Measurements from ENCODE around the gene ADH6. TPM values are rescaled to one million over a fixed set of nuclear protein-coding genes. Genes with fewer than 3 reads are reported as not detected.

ADH6 gene
- total and polyA plus RNA-seq, 8 donors: 0.04 to 2.2 (median 0.47) TPM

GRCh38 chr4:99215521-99215920 lies 3.5 kb downstream of the ADH6 start:
- WGBS, 2 donors: 89 to 93% methylated on average over 3 of the region's 3 CpGs
- FAIRE-seq (no peak), DNase-seq (no peak), ATAC-seq (no peak)
- no peaks in the 10 kb centered on the region for H3K9me3 ChIP-seq
- H3K36me3 ChIP-seq: no peaks in the 10 kb centered on the region
- no peak overlapping the region for H3K4me3 ChIP-seq
- TF ChIP-seq, protein P1, sequence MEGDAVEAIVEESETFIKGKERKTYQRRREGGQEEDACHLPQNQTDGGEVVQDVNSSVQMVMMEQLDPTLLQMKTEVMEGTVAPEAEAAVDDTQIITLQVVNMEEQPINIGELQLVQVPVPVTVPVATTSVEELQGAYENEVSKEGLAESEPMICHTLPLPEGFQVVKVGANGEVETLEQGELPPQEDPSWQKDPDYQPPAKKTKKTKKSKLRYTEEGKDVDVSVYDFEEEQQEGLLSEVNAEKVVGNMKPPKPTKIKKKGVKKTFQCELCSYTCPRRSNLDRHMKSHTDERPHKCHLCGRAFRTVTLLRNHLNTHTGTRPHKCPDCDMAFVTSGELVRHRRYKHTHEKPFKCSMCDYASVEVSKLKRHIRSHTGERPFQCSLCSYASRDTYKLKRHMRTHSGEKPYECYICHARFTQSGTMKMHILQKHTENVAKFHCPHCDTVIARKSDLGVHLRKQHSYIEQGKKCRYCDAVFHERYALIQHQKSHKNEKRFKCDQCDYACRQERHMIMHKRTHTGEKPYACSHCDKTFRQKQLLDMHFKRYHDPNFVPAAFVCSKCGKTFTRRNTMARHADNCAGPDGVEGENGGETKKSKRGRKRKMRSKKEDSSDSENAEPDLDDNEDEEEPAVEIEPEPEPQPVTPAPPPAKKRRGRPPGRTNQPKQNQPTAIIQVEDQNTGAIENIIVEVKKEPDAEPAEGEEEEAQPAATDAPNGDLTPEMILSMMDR (IDR thresholded peaks at IDR 0.05): no peak
- H3K27me3 ChIP-seq: no peaks in the 10 kb centered on the region
- intact Hi-C loops (cut with DNase I): no loop called here
- no peak overlapping the region for H3K27ac ChIP-seq
- peaks cover 4 to 12% (median 10%) of the 10 kb centered on the region in 3 donors for H3K4me1 ChIP-seq

- intact Hi-C loops (cut with DNase I): no loop called here
- ATAC-seq (no peak), DNase-seq (no peak), FAIRE-seq (no peak)
- TF ChIP-seq, protein P1 (IDR thresholded peaks at IDR 0.05): no peak
- Histone ChIP-seq H3K4me3 (no peak overlapping the region), H3K27ac (no peak overlapping the region), H3K36me3 (no peaks in the 10 kb centered on the region), H3K4me1 (peaks cover 0 to 15% (median 9%) of the 10 kb centered on the region in 3 donors), H3K9me3 (no peaks in the 10 kb centered on the region), H3K27me3 (no peaks in the 10 kb centered on the region)
These were observed 8.3 kb downstream of the ADH6 start for GRCh38 chr4:99210789-99211188.

DNA sequence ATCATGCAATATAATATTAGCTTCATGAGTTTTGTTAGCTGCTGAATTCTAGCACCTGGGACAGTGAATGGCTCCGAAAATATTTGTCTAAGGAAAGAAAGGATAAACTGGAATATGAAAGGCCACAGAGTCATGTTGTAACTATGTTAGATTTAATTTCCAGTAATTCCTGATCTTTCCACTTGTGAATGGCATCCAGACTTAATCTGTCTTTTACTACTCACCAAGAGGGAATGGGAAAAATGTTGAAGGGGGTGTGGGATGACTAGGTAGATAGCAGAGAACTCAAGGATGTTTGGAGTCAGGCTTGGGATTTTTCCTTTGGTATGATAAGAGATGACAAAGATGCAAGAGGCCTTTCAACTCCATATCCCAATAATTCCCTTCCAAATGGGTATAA lies 9.4 kb downstream of the ADH6 start:
- TF ChIP-seq, protein P1 (IDR thresholded peaks at IDR 0.05): no peak
- no peaks in the 10 kb centered on the region for H3K36me3 ChIP-seq
- DNase-seq (no peak), FAIRE-seq (no peak), ATAC-seq (no peak)
- H3K9me3 ChIP-seq: no peaks in the 10 kb centered on the region
- H3K27me3 ChIP-seq: no peaks in the 10 kb centered on the region
- H3K4me3 ChIP-seq: no peak overlapping the region
- peaks cover 0 to 15% (median 9%) of the 10 kb centered on the region in 3 donors for H3K4me1 ChIP-seq
- intact Hi-C loops (cut with DNase I): no loop called here
- 88 to 92% methylated on average over 1 of the region's 1 CpG for WGBS, 2 donors
- no peak overlapping the region for H3K27ac ChIP-seq

GRCh38 chr4:99208719-99209075 lies 10.3 kb downstream of the ADH6 start:
- H3K27me3 ChIP-seq: no peaks in the 10 kb centered on the region
- no peak for DNase-seq
- TF ChIP-seq, protein P1 (IDR thresholded peaks at IDR 0.05): no peak
- H3K36me3 ChIP-seq: no peaks in the 10 kb centered on the region
- H3K27ac ChIP-seq: no peak overlapping the region
- peaks cover 0 to 15% (median 9%) of the 10 kb centered on the region in 3 donors for H3K4me1 ChIP-seq
- WGBS, 2 donors: 43 to 45% methylated on average over 2 of the region's 2 CpGs
- intact Hi-C loops (cut with DNase I): no loop called here
- no peaks in the 10 kb centered on the region for H3K9me3 ChIP-seq
- FAIRE-seq: no peak
- peak in 3 of 4 donors; percentile 24 to 61 (median 55) for ATAC-seq
- no peak overlapping the region for H3K4me3 ChIP-seq

- Histone ChIP-seq H3K27me3 (no peaks in the 10 kb centered on the region), H3K9me3 (no peaks in the 10 kb centered on the region), H3K4me3 (no peak overlapping the region), H3K36me3 (no peaks in the 10 kb centered on the region), H3K4me1 (peaks cover 0 to 15% (median 9%) of the 10 kb centered on the region in 3 donors), H3K27ac (no peak overlapping the region)
- WGBS, 2 donors: 11 to 12% methylated on average over 10 of the region's 10 CpGs
- peak in 3 of 4 donors; percentile 51 to 79 (median 53) for ATAC-seq
- intact Hi-C loops (cut with DNase I): no loop called here
- DNase-seq: no peak
- TF ChIP-seq, protein P1 (IDR thresholded peaks at IDR 0.05): no peak
- peak; percentile 39 for FAIRE-seq
These were observed 10.9 kb downstream of the ADH6 start for GRCh38 chr4:99207911-99208718.

All from pancreas (tissue), 10 donors.